Hematopoietic multipotent progenitor cell treated with erythropoietin and hydrocortisone succinate and interleukin-3 and kit ligand, for 17 days (in vitro differentiated cells): ENCODE data around the gene LNX2.

ENCODE experiments used
- DNase-seq: peaks from one replicate; pipeline ENCODE4 v3.0.0-alpha.2; 2015; ENCODE audit warnings: low spot score

LNX2 gene

GRCh38 chr13:27620377-27621115, at the start of gene LNX2:
LNX2 (minus strand) TSS chr13:27620529; CDS start chr13:27581703, 38,826 bp downstream.
- peak; percentile 98 for DNase-seq

GRCh38 chr13:27667946-27668345, 47.6 kb upstream of the LNX2 start:
- no peak for DNase-seq

GRCh38 chr13:27666951-27667350, 46.6 kb upstream of the LNX2 start:
- peak; percentile 24 for DNase-seq

- no peak for DNase-seq
Measured at GRCh38 chr13:27665761-27666160, 45.4 kb upstream of the LNX2 start.

- DNase-seq: no peak
Measured at GRCh38 chr13:27665333-27665732, 45.0 kb upstream of the LNX2 start.

GRCh38 chr13:27663947-27664346, 43.6 kb upstream of the LNX2 start:
- DNase-seq: no peak

GRCh38 chr13:27662738-27663470, 42.6 kb upstream of the LNX2 start:
- DNase-seq: no peak

- no peak for DNase-seq
Measured at GRCh38 chr13:27661017-27661416, 40.7 kb upstream of the LNX2 start.

GRCh38 chr13:27660511-27660910, 40.2 kb upstream of the LNX2 start:
- DNase-seq: no peak

GRCh38 chr13:27659145-27659865, 39.0 kb upstream of the LNX2 start:
- no peak for DNase-seq

GRCh38 chr13:27658546-27658945, 38.2 kb upstream of the LNX2 start:
- DNase-seq: no peak

- no peak for DNase-seq
Measured at GRCh38 chr13:27657724-27658123, 37.4 kb upstream of the LNX2 start.

- no peak for DNase-seq
Measured at GRCh38 chr13:27654816-27655215, 34.5 kb upstream of the LNX2 start.

- DNase-seq: no peak
Measured at GRCh38 chr13:27654059-27654458, 33.7 kb upstream of the LNX2 start.

- no peak for DNase-seq
Measured at GRCh38 chr13:27650312-27650711, 30.0 kb upstream of the LNX2 start.

- DNase-seq: peak; percentile 57
Measured at GRCh38 chr13:27644302-27644701, 24.0 kb upstream of the LNX2 start.

- peak; percentile 83 for DNase-seq
Measured at GRCh38 chr13:27643334-27644132, 23.2 kb upstream of the LNX2 start.

GRCh38 chr13:27641711-27642502, 21.6 kb upstream of the LNX2 start:
- DNase-seq: peak; percentile 61

- no peak for DNase-seq
Measured at GRCh38 chr13:27639186-27639585, 18.9 kb upstream of the LNX2 start.

GRCh38 chr13:27638521-27638920, 18.2 kb upstream of the LNX2 start:
- DNase-seq: no peak

- DNase-seq: no peak
Measured at GRCh38 chr13:27638001-27638400, 17.7 kb upstream of the LNX2 start.
